Stimulated activated CD8-positive, alpha-beta memory T cell treated with anti-CD3 and anti-CD28 coated beads, Interleukin-7, amount 100 ng/mL, for 24 hours (primary cell): ENCODE data around the gene KAT8.
"Not testable (repeated sequence)": the region's sequence is repeated elsewhere in the genome, so short reads cannot be mapped to it uniquely, and the experiment has no call there.

ENCODE experiments used
- DNase-seq: peaks from one replicate; pipeline ENCODE4 v3.0.0-alpha.2; 2020; ENCODE audit warnings: low read depth

Gene KAT8

DNA sequence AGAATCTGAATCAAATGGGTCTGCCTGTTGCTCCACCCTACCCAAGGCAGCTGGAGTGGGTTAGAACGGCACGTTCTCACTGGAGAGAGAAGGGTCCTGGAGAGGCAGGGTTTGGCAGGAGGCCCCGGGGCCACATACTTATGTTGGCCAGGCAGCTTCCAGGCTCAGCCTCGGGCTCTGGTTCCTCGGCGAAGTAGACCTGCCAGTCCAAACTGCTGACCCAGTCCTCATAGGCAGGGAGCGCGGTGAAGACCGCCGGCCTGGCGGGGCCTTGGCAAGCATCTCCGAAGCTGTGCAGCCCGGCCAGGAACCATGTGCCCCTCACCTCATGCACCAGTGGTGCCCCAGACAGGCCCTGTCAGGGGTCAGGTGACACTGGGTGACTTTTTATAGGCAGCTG lies 33.5 kb upstream of the KAT8 start:
- DNase-seq, result no peak

GRCh38 chr16:31084584-31085302 lies 32.7 kb upstream of the KAT8 start:
- DNase-seq, result no peak

- no peak for DNase-seq
Observed at GRCh38 chr16:31085411-31085810, 32.1 kb upstream of the KAT8 start.

DNA sequence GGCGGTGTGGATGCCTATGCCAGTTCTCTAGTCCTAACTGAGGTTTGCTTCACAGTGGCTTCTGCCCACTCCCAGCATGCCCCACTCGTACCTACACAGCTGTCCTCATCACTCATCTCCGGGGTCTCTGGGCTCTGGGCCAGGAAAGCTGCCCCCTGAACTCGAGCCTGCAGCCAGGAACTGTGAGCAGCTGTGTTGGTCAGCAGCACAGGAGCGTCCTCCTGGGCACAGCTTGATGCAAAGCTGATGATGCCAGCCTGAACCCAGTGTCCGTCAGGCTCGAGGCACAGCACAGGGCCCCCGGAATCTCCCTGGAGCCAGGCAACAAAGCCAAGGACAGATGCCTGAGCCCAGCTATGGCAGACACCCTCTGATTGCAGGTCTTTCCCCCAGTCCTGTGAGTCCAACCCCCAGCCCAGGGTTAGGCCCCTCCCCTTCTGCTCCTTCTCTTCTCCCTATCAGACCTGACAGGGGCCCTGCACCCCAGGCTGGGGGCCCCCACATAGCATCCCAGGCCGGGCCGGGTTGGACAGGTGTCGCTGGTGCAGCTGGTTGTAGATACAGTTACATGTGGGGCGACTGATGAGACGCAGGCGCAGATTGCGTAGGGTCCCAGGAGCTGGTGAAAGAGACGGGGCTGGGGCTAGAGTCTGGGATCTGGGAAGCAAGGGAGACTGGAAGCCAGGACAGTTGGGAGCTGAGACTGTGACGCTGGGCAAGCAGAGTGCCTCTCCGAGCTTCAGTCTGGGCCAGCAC lies 31.4 kb upstream of the KAT8 start:
- no peak for DNase-seq

DNA sequence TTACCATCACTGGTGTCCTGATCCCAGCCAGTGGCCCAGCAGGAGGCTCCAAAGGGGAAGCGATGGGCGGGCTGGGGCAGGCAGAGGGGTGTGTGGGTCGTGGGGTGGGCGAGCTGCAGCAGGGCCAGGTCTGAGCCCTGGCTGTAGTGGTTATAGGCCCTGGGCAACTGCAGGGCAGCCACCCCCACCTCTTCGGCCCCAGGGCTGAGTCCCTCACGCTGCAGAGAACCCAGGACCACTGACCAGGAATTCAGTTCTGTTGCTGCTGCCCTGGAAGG lies 30.9 kb upstream of the KAT8 start:
- no peak for DNase-seq

DNA sequence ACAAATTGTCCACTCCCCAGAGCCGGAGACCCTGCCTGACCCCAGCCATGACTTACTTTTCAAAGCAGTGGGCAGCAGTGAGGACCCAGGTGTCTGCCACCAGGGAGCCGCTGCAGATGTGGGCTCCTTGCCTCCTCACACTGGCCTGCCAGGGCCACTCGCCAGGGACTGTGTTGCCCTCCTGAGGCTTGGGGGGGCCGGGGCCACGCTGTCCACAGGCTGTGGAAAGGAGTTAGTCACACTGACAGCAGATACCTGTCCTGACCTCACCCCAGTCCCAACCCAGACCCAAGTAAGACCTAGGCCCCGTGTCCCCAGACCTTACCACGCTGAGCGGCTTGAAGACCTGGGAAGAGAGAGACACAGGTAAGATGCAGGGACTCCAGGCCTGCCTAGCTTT lies 30.0 kb upstream of the KAT8 start:
- DNase-seq, result no peak

DNA sequence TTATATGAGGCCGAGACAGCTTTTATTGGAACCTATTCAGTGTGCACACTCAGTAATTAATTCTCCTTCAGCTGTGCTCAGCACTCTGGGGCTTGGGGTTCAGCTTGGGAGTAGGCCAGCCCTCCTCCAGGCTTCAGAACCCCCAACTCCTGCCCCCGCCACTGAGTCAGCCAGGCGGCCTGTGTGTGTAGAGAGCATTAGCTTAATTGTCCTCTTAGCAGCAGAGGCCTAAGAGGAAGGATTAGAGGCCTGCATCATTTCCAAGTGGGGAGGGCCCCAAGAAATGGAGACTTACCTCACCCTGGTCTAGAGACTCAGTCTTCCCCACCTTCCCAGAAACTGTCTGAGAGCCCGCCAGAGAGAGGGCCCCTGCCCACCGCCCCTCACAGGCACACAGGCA lies 29.5 kb upstream of the KAT8 start:
- DNase-seq, result no peak

DNA sequence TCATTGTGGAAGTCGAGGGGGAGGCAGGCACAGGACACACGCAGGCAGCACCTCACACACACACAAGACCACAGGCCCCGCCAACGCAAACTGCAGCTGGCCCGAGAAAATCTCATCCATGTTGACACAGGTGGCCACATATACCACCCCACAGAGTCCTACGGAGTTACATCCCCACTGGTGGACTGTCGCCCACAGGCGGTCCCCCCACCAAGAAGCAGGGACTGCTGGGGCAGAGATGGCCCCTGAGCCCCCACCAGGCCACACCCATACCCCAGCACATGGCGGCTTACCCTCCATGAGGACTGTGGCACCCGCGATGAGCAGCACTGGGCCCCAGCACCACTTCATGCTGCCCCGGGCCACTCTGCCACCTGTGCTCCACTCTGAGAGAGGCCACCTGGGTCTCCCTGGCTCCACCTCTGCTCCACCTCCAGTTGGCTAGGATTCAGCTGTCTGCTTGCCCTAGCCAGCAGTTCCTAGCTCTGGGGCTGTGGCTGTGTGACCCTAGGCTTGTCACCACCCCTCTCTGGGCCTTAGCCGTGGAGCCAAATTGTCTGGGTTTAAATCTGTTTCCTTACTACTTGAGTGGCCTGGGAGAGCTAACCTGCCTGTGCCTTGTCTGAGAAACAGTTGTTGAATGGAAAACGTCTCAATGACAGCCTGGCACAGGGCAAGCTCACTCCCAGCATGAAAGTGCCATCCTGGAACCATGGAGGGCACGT lies 28.8 kb upstream of the KAT8 start, which contains the start of gene PRSS53:
PRSS53 (minus strand) TSS at position 485 of the 725 bp plus-strand sequence; CDS start at position 351, 134 bp downstream.
- DNase-seq, result no peak

DNA sequence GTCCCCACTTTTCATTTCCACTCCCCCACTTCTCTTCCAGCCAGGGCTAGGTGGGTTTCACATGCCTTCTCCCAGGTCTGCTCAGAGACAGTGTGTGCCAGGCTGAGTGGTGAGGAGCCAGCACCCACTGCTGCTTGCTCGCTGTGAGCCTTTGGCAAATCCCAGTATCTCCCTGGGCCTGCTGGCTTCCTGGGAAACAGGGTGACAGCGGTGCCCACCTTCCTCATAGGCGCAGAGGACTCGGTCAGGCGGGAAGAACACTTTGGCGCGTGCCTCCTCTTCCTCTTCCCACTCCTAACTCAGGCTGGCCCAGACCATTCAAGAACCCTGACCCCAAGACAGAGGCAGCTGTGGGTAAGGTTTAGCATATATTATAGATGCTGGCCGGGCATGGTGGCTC lies 28.3 kb upstream of the KAT8 start:
- DNase-seq, result no peak

DNA sequence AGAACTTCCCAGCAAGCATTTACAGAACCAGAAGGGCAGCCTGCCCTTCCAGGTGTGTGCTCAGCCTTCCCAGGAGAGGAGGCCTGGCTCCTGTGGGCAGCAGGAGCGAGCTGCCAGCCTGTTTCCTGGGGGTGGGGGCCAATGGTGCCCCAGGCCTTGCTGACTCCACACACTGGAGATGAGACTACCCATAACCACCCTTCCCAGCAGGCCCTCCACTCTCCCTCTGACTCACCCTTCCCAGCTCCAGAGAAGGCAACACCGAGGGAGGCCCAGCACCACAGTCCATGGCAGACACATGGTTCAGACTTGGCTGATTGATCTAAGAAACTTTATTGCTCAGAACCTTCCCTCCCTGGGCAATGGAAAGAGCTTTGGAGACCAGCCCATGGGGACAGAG lies 26.9 kb upstream of the KAT8 start:
- no peak for DNase-seq

- DNase-seq, result no peak
Observed at GRCh38 chr16:31092330-31092729, 25.1 kb upstream of the KAT8 start.

DNA sequence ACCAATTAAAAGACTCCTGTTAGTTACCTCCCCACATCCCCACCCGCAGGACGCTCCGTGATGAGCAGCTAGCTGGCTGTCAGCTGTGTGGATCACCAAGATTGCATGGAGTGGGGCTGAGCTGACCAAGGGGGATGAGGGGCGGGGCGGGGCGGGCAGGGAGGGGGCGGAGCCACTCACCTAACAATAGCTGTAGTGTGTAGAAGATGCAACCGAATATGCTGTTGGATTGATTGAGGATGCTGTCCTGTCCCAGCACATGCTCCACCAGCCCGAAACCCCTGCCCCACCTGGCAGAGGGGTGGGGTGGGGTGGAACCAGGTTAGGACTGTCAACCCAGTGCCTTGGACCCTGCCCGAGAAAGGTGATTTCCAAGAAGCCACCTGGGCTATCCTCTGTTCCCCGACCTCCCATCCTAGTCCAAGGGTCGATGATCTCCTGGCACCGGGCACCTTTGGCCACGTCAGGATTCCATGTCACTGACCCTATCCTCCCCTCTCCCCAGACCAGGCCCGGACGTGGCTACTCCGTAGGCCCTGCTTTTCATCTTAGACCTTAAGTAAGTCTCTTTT lies 24.2 kb upstream of the KAT8 start:
- DNase-seq, result no peak

DNA sequence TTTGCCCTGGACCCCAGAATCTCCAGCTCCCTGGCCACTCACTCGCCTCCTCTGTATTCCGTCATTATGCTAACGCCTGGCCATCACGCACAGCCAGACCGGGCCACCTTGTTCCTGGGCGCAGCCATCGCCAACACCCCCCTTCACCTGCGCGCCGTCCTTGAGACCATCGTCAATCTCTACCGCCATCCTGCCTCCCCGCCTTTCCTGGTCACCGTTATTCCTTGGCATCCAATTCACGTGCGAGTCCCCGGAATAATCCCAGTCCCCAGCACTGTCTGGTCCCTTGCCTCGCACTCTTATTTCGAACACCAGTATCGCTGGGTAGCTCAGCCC lies 23.4 kb upstream of the KAT8 start:
- DNase-seq, result no peak

GRCh38 chr16:31094424-31095120 lies 22.9 kb upstream of the KAT8 start, which contains the start of gene VKORC1:
VKORC1 (minus strand) TSS chr16:31094797; CDS start chr16:31094729, 68 bp downstream.
- peak; percentile 71 for DNase-seq

DNA sequence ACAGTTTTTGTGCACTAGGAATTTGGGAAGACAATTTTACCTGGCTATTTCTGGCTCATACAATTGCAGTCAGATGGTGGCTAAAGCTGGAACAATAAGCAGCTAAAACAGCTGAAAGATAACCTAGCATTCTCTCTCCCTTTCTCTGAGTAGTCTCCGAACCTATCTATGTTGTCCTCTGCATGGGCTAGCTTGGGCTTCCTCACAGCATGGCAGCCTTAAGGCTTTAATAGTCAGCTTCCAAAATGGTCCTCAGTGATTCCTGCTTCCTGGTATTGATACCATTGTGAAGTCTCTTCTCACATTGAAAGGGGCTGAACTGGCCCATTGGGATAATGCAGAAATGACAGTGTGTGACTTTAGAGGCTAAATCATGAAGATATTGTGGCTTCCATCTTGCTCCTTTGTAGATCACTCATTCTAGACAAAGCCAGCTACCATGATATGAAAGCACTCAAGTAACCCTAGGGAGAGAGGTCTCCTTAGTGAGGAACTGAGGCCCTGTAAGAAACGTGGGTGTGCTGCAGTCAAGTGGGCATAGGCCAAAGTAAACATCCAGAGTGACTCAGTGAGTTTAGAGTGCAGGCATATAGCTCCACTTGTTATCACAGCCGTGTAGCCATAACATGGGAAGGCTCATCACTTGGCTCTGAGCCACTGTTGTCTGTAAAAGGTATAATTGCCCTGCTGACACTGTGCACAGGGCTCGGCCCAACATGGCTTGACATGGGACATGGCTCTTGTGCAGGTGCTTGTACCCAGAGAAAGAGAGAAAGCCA lies 17.4 kb upstream of the KAT8 start:
- DNase-seq, result no peak

GRCh38 chr16:31100876-31101641 lies 16.4 kb upstream of the KAT8 start:
- not testable (repeated sequence) for DNase-seq

GRCh38 chr16:31105677-31106213 lies 11.7 kb upstream of the KAT8 start:
- DNase-seq, result peak; percentile 79

GRCh38 chr16:31106509-31107464 lies 10.7 kb upstream of the KAT8 start:
- DNase-seq, result no peak

- no peak for DNase-seq
Observed at GRCh38 chr16:31107465-31107867, 10.0 kb upstream of the KAT8 start.
